Kidney (tissue), 14 donors: ENCODE data around the gene AGFG2. TPM values are rescaled to one million over a fixed set of nuclear protein-coding genes. Genes with fewer than 3 reads are reported as not detected.

ENCODE experiments used
- DNase-seq, 5 donors: peaks; one replicate each; pipeline ENCODE4 v3.0.0-alpha.2; 2013 to 2020
- FAIRE-seq: peaks from 2 replicates; lab custom pipeline; 2012; peaks lifted over from hg19 to GRCh38; lab: Jason Lieb, UNC
- H3K27ac ChIP-seq, 2 donors: one replicate each; pipeline ENCODE4 v1.7.0; 2013; ENCODE audit warnings: low read depth in 2 of 2, low read length in 2 of 2, inconsistent platforms in 1 of 2
- H3K27me3 ChIP-seq: one replicate; pipeline ENCODE4 v1.7.1; 2013; ENCODE audit warnings: low read length, inconsistent platforms; ENCODE audit not compliant: control insufficient read depth, insufficient read depth
- H3K36me3 ChIP-seq, 3 donors: one replicate each; pipeline versions ENCODE4 v1.7.0 to v1.7.1; 2013; ENCODE audit warnings: low read length in 3 of 3, control low read depth in 1 of 3, inconsistent platforms in 1 of 3; ENCODE audit not compliant: insufficient read depth in 3 of 3, control insufficient read depth in 2 of 3
- H3K4me1 ChIP-seq, 3 donors: one replicate each; pipeline versions ENCODE4 v1.7.0 to v1.7.1; 2013; ENCODE audit warnings: low read length in 3 of 3, inconsistent platforms in 1 of 3, low read depth in 1 of 3; ENCODE audit not compliant: control insufficient read depth in 2 of 3, insufficient read depth in 2 of 3
- H3K4me3 ChIP-seq, 3 donors: one replicate each; pipeline versions ENCODE4 v1.7.0 to v1.8.1; 2013; ENCODE audit warnings: low read length in 3 of 3, control low read depth in 1 of 3, inconsistent platforms in 1 of 3
- H3K9ac ChIP-seq, 3 donors: one replicate each; pipeline versions ENCODE4 v1.7.0 to v1.7.1; 2013; ENCODE audit warnings: low read length in 3 of 3, control low read depth in 1 of 3, inconsistent platforms in 1 of 3
- H3K9me3 ChIP-seq, 3 donors: one replicate each; pipeline versions ENCODE4 v1.7.0 to v1.7.1; 2013; ENCODE audit warnings: low read length in 3 of 3, control low read depth in 1 of 3, inconsistent platforms in 1 of 3; ENCODE audit not compliant: control insufficient read depth in 2 of 3, insufficient read depth in 1 of 3
- intact Hi-C: fragments of 100-400 bp; cut with DNase I; formaldehyde crosslinking; loops from one replicate; pipeline ENCODE4 v1.11.1; 2022
- polyA plus RNA-seq: library from polyadenylated mRNA; stranded (reverse); fragments of 350-450 nt; fragmentation: Illumina TruSeq; extraction: RNeasy Lipid Tissue Mini Kit (QIAGEN cat#74804); gene quantifications from one replicate; pipeline ENCODE4 v1.2.3, GENCODE V29; 2014; ENCODE audit warnings: low read depth, low replicate concordance; ENCODE audit not compliant: insufficient read depth
- total RNA-seq: library from RNA; stranded (reverse); fragmentation: NEBNext Ultra II Directional; extraction: Animal tissue kit (Norgen Biotek cat#: 25700); gene quantifications from one replicate; pipeline ENCODE4 v1.2.1, GENCODE V29; 2021
- TF ChIP-seq, protein P1 (sequence below): IDR thresholded peaks from 3 replicates; pipeline ENCODE4 v1.5.1; 2012; ENCODE audit warnings: mild to moderate bottlenecking, moderate library complexity, borderline replicate concordance; ENCODE audit not compliant: insufficient read depth; ENCODE audit errors: extremely low read depth
- donor health status: control.
- donor health status: control.
- donor health status: control.
- donor health status: control.
- donor health status: control.
- donor health status: DM: yes; HTN: yes; CAD: no.
- donor health status: Normal renal cell carcinoma (clear cell type).

AGFG2 gene
- total and polyA plus RNA-seq, 2 donors from 2014 or later = 24.3 to 37.3 TPM

DNA sequence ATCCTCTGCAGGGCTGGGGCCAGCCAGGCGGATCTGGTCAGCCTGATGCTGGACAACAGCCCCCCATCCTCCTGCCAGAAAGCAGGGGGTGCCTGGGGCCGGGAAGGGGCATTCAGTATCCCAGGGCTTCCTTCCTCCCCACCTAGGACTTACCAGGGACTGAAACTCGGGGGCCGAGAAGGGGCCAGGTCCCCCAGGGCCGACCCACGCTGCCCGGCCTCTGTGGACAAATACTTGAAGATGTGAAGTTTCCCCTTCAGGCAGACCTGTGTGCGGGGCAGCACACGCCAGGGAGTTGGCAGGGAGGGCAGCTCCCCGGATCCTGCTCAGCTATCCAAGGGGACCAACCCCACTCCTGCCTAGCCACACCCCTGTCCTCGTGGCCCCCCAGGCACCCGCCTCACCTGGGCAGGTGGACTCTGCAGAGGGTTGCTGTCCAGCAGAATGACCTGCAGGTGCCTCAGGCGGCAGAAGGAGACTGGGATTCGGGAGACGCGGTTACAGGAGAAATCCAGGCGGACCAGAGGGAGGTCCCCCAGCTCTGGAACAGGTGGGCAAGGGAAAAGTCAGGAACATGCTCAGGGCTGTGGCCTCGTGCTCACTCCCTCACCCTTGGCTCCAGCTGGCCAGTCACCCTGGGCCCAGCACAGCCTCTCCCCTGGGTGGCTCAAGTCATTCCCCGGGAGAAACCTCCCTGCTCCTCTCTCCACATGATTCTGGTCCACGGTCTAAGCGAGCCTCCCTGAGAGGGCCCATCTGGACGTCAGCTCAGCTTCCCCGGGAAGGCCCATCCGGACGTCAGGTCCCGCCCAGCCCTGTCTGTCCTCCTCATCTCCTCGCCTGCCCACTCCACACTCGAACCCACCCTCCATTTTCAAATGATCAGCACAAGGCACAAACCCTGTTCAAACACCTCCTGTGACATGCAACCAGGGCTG is 39.5 kb downstream of the AGFG2 start:
- Histone ChIP-seq H3K27ac (no peak overlapping the region), H3K36me3 (peaks cover 10 to 45% (median 35%) of the 10 kb centered on the region in 3 donors), H3K4me1 (peaks cover 0 to 7% (median 0%) of the 10 kb centered on the region in 3 donors), H3K9ac (no peak overlapping the region), H3K27me3 (no peaks in the 10 kb centered on the region), H3K4me3 (no peak overlapping the region), H3K9me3 (no peaks in the 10 kb centered on the region)
- no peak for FAIRE-seq
- intact Hi-C loops = loop anchor here (10.0 kb wide), 1 partner anchor 106 kb away; no protein-coding TSS in a partner anchor
- peak in 1 of 5 donors; percentile 66 for DNase-seq
- TF ChIP-seq, protein P1, sequence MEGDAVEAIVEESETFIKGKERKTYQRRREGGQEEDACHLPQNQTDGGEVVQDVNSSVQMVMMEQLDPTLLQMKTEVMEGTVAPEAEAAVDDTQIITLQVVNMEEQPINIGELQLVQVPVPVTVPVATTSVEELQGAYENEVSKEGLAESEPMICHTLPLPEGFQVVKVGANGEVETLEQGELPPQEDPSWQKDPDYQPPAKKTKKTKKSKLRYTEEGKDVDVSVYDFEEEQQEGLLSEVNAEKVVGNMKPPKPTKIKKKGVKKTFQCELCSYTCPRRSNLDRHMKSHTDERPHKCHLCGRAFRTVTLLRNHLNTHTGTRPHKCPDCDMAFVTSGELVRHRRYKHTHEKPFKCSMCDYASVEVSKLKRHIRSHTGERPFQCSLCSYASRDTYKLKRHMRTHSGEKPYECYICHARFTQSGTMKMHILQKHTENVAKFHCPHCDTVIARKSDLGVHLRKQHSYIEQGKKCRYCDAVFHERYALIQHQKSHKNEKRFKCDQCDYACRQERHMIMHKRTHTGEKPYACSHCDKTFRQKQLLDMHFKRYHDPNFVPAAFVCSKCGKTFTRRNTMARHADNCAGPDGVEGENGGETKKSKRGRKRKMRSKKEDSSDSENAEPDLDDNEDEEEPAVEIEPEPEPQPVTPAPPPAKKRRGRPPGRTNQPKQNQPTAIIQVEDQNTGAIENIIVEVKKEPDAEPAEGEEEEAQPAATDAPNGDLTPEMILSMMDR = no peak

DNA sequence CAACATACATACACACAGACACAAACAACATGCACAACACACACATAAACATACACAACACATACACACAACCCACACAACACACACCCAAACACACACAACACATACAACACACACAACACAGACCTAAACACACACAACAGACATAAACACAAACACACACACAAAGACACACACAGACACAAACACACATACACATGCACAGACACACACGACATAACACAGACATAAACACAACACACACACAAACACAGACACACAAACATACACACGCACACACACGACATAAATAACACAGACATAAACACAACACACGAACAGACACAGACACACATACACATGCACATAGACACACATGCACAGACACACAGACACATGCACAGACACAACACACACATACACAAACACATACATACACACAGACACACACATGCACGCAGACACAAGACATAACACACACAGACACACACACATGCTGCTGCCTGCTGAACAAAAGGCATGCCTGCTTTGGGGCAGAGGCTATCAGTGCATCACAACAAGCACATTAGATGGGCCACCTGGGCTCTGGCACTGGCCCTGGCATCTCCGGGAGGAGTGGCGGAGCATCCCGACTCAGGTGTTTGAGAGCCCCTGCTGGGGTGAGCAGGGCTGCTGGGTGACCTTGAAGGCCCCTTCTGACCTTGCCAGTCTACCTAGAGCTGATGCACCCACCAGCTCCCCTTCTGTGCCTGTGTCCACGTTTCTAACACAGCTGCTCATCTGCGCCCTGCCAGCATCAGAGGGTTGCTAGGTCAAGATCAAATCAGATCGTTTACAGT is 41.7 kb downstream of the AGFG2 start:
- intact Hi-C loops = no loop called here
- H3K4me1 ChIP-seq = peaks cover 0 to 24% (median 7%) of the 10 kb centered on the region in 3 donors
- H3K4me3 ChIP-seq = no peak overlapping the region
- TF ChIP-seq, protein P1 = no peak
- no peak for DNase-seq
- no peaks in the 10 kb centered on the region for H3K27me3 ChIP-seq
- no peaks in the 10 kb centered on the region for H3K9me3 ChIP-seq
- no peak overlapping the region for H3K27ac ChIP-seq
- FAIRE-seq = no peak
- H3K36me3 ChIP-seq = peaks cover 10 to 42% (median 33%) of the 10 kb centered on the region in 3 donors
- no peak overlapping the region for H3K9ac ChIP-seq

DNA sequence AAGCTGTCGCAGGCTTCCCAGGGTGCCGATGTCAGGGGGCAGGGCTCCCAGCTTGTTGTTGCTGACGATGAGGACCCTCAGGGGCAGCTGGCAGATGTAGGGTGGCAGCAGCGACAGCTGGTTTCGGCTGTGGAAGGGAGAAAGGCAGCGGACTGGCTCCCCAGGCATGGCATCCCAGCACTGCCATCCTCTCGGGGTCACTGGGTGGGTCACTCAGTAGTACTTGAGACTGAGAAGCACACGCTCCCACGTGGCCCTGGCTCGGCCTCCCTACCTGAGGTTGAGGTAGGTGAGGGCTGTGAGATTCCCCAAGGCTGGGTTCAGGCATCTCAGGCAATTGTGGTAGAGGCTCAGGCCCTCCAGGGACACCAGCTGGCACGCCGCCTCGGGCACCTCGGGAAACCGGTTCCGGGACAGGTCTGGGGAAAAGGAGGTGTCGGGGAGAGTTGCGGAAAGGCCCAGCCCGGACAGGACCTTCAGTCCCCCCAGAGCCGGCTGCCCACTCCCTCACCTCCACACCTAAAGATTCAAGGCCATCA is 43.1 kb downstream of the AGFG2 start:
- Histone ChIP-seq H3K9me3 (no peaks in the 10 kb centered on the region), H3K27ac (no peak overlapping the region), H3K4me3 (no peak overlapping the region), H3K9ac (no peak overlapping the region), H3K4me1 (peaks cover 0 to 27% (median 7%) of the 10 kb centered on the region in 3 donors), H3K27me3 (no peaks in the 10 kb centered on the region), H3K36me3 (peaks cover 10 to 34% (median 30%) of the 10 kb centered on the region in 3 donors)
- intact Hi-C loops = no loop called here
- TF ChIP-seq, protein P1 = no peak
- peak in 2 of 5 donors; percentile 40 to 72 for DNase-seq
- FAIRE-seq = no peak
